GM19025 (cell line): ENCODE measurements around the gene FGD5.

Experiments used
- ATAC-seq: cut with Tn5 transposase; IDR thresholded peaks from one replicate; pipeline ENCODE4 v1.9.1; 2021; ENCODE audit warnings: mild to moderate bottlenecking, low read depth, moderate library complexity; ENCODE audit not compliant: unreplicated experiment

The FGD5 gene

DNA sequence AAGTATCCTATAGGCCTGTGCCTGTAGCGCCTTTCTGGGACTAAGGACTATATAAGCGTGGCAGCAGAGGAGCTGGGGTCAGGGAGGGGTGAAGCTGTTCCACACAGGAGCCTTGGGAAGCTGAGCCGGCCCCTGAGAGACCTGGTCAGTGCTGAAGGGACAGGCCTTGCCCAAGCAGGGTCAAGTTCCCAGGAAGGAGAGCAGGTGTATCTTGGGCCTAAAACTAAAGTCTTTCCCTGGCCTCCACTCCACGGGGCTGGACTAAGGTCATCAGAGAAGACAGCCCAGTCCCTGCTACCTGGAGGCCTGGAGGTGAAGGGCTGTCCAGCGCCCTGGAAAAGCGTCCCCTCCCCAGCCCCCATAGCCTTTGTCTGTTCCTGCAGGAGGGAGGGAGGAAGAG is 104.7 kb downstream of the FGD5 start:
- no peak for ATAC-seq

DNA sequence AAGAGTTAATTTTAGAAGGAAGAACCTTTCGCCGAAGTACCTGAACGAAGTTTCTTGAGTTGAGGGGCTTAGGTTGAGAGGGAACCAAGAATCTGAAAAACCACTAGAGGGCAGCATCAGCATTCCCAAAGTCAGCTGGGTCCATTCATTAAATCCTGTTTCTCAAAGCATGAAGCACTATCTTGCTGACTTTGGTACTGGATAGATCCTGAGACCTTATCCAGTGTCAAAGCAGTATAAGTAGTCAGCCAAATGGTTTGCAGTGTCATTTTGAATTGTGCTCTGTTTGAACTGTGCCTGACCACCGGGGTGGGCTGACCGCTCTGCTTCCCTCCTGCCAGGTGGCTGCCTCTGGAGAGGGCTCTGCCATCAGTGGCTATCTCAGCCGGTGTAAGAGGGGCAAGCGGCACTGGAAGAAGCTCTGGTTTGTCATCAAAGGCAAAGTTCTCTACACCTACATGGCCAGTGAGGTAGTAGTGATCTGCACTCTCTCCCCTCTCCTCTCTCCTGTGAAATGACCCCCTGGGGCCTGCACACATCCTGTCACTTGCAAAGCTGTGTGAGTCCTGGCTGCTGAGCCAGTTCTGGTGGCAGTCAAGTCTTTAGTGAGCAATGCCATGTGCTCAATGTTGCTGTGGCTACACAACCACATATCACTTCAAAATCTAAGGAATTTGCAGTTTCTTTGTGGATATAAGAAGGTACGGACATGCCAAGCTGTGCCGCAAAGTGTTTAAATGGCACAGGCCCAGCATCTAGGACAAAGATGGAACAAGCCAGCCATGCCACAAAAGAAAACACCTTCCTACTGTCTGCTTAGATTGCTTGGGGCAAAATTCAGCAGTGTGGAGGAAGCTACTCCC is 107.2 kb downstream of the FGD5 start:
- ATAC-seq, result no peak

DNA sequence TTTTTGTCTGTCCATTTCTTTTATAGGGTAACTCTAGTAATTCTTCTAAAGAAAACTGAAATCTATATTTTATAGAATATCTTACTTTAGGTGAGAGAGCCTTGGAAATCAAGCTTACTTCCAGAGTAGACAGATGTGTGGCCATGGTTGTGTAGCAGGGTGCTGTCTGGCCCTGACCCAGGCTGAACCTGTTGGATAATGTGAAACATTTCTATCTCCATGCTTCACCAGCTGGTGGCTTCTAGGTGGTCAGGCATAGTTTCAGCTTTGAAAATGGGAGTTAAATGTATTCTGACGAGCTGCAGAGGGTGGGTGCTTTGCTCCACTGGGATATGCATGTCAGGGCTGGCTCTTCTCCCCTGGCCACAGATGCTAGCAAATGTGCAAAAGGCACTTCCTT is 107.8 kb downstream of the FGD5 start:
- ATAC-seq, result no peak

DNA sequence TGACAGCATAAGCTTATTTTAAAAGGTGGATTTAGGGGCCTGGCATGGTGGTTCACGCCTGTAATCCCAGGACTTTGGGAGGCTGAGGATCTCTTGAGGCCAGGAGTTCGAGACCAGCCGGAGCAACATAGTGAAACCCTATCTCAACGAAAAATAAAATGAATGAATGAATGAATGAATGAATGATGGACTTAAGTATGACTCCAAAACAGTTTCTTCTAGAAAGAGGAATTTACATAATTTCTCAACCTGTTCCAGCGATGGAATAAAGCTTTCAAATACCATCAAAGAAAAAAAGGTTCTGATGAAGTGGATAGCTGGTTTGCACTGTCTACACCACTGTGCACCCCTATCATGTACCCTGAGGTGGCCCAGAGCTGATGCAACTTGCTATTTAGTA is 108.5 kb downstream of the FGD5 start:
- ATAC-seq, result no peak

GRCh38 chr3:14929310-14930074 is 110.7 kb downstream of the FGD5 start:
- ATAC-seq, result no peak

DNA sequence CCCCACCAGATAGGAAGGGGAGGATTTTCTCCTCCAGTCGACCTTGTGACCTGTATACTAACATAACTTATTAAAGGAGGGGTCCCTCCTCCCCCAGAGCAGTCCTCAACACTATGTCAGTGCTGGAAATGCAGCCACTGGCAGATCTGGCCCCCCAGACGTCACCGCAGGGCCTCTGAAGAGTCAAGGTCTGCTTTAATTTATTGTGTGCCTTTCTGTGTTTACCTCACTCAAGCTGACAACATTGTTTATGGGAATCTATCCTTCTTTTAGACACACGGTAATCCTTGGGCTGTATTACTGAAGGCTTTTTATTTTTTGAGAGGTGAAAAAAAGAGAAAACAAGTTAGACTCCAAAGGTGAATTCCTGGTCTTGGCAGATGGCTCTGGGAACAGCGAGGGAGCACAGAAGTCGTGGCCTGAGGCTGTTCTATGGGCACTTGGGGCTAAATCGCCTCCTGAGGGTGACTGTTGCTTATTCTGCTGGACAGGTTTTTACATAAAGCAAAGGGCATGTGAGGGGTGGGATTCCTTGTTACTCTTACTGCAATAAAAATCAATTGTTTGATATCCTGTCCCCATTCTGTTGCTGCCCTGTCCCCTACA is 115.2 kb downstream of the FGD5 start:
- ATAC-seq, result no peak

GRCh38 chr3:14935592-14936345 is 117.0 kb downstream of the FGD5 start:
- ATAC-seq, result no peak

- ATAC-seq, result no peak
Measured at GRCh38 chr3:14938954-14939353, 120.2 kb downstream of the FGD5 start.

DNA sequence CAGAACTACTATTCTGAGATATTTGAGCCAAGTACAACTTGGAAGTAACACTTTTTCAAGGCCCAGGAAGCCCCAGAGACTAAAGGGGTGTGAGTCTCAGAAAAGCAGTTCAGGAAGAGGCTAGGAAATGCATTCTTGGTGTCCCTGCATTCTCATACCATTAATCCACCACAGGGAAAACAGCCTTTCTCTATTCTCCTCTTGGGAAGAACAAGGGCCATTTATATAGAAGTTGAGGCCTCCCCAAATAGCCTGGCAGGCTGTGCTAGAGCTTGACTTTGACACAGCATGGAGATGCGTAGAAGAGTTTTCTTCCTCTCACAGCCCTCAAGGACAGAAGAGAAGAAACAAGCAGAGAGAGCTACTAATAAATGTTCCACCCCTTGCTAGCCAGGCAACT is 123.1 kb downstream of the FGD5 start:
- ATAC-seq, result no peak

- ATAC-seq, result no peak
Measured at GRCh38 chr3:14943042-14943441, 124.3 kb downstream of the FGD5 start.

DNA sequence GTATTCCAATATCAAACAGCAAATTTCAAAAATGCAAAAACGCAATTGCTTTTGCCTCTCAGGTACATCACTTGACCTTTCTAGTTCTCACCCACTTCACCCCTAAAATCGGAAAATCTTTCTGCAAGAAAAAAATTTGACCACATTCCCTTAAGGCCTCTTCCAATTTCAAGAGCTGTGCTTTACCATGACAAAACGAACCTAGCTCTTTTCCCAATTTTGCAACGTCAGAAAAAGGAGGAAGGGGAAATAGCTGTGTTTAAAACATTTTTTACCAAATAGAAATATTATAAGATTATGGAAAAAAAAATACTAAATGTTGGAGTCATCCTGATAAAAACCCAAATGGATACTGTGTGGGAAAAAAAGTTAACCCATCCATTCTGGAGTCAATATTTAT is 127.5 kb downstream of the FGD5 start:
- no peak for ATAC-seq

- ATAC-seq, result no peak
Measured at GRCh38 chr3:14946739-14947099, 128.0 kb downstream of the FGD5 start.

DNA sequence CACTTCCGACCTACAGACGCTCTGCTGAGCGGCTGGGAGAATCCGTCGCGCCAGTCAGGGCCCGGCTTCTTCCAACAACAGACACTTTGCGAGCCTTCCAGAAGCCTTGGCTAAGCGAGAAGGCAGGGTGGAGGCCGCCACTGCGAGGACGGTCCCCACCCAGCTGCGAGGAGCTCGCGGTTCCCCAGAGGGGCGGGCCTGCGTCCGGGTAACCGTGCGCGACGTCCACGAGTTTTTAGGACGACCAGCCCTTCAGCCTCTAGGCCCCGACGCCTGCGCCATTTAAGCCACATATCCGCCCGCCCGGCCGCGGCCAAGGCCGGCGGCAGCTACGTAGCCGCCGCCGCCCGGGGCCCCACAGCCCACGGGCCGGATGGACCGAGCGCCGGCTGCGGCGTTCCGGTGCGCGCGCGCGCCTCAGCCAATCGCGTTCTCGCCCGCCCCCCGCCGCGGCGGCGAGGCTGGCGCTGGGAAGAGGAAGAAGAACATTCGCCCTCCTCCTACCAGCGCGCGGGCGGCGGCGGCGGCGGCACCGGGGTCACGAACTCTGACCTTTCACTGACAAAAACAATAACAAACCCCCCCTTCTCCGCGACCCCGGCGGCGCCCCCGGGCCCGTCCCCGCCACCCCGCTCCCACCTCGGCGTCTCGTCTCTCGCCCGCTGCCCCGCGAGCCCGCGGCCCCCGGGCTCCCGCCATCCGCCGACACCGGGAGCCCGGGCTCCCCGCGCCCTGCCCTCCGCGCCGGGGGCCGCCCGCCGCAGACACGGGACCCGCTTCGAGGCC is 128.5 kb downstream of the FGD5 start, which contains the start of gene NR2C2:
TSS of gene NR2C2 (plus strand) at position 484 of the 786 bp plus-strand sequence. CDS start 56,332 bp downstream, outside the sequence.
- ATAC-seq, result peak; percentile 52

DNA sequence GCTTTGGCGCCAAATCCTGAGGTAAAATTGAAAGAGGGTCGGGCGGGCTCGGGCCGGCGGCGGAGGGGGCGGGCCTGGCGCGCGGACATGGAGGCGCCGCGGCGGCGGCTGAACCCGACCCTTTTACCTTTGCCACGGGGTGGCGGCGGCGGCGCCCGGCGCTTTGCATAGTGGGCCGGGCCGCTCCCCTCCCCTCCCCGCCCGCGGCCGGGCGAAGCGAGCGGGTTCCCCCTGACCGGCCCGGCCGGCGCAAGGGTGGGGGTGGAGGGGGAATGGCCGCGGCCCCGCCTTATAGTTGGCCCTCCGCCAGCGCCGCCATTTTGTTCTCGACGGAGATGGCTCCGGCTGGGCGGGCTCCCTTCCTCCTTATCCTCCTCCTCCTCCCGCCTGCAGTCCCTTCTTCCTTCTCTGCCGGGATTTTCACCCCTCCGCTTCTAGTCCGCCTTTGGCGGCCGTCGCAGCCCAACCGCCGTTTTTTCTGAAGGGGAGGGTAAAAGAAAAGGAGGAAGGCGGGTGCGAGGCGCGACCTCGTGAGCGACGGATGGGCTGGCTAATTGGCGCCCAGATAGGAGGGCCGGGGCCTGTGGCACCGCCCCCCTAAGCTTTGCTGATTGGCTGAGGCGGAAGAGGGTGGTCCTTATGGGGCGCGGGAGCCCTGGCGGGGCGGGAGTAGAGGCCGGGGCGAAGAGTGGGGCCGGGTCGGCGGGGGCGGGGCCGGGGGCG is 129.3 kb downstream of the FGD5 start:
- peak; percentile 82 for ATAC-seq

DNA sequence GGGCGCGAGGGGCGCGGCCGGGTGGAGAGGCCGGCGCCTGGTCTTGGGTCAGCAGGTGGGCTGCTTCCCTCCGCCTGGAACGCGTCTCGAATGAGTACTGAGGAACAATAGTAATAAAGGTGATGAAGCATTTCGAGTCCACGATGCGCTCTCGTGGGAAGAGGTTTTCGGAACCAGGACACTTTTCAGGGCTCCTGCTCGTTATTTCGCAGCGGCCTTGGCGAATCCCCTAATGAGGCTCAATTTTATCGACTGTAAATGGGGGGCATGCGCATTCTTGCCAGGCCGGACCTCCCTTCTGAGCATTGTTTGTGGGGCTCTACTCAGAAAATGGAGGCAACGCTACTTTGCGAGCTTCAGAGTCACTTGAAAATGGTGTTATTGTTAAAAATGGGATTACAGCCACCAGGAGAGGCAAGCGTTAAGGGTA is 129.9 kb downstream of the FGD5 start:
- no peak for ATAC-seq

DNA sequence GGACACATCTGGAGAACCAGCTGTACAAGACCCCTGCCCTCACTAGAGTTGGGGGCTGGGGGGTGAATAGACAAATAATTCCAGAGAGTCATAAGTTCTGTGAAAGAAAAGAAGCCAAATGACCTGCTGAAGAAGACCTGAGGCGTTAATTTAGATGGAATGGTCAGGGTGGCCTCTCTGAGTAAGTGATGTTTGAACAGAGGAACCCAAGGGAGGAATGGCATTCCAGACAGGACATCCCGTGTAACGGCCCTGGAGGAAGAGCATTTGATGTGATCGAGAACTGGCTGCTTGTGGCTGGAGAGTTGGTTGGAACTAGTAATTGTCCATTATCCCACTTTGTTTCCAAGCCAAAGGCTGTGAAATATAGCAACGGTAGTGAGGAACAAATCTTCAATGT is 130.4 kb downstream of the FGD5 start:
- no peak for ATAC-seq

- ATAC-seq, result no peak
Measured at GRCh38 chr3:14950274-14950673, 131.5 kb downstream of the FGD5 start.

DNA sequence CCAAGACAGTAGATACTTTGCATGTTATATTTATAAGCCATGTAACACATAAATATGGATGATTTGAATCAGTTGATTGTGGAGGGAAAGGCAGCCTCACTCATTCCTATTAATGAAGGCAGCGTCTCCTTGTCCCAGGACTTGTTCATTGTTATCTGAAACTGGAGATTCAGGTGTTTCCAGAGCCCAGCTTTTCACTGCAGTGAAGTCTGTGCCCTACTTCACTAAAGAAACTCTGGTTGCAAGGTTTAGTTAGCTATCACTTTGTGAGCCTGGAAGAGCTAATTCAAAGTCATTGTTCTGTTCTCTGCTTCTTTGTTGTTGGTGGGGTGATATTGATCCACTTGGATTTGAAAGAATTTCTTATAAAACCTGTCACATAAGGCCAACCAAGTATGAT is 138.4 kb downstream of the FGD5 start:
- ATAC-seq, result no peak

DNA sequence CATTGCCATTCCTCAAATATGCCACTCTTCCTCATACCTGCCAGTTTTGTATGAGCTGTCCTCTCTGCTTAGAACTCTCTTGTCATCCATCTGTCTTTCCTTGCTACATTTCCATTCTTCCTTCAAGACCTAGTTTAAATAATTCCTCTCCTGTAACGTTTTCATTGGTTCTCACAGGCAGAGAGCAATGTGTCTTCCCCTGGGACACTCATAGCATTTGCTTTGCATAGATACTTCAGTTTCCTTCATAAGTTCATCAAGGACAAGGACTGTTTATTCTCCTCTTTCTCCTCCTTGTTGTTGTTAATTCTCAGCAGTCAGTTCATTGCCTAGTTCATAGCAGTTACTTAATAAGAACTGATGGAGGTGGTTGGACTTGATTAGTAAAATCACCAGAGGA is 139.2 kb downstream of the FGD5 start:
- ATAC-seq, result no peak
